ENCODE results near the gene FAM117A. TPM values are rescaled to one million over a fixed set of nuclear protein-coding genes. Genes with fewer than 3 reads are reported as not detected.

Gene FAM117A
- polyA plus RNA-seq, 3 donors from 2014 or later = 35.3 to 68.0 (median 35.9) TPM

- peak; percentile 30 to 43 (median 41) for DNase-seq
- Mint-ChIP-seq H3K27ac (no peak overlapping the region), H3K36me3 (no peaks in the 10 kb centered on the region), H3K4me1 (peaks cover 5 to 11% of the 10 kb centered on the region in 2 donors), H3K4me3 (no peak overlapping the region), H3K27me3 (ENCODE audit: low read depth in 3 of 3) (peaks cover 0 to 3% (median 2%) of the 10 kb centered on the region in 3 donors), H3K9me3 (no peaks in the 10 kb centered on the region)
Measured at GRCh38 chr17:49779739-49780231, 15.9 kb upstream of the FAM117A start.

- H3K27ac Mint-ChIP-seq = no peak overlapping the region
- no peaks in the 10 kb centered on the region for H3K36me3 Mint-ChIP-seq
- H3K27me3 Mint-ChIP-seq (ENCODE audit: low read depth in 3 of 3) = peaks cover 0 to 3% (median 2%) of the 10 kb centered on the region in 3 donors
Measured at GRCh38 chr17:49779156-49779738, 15.3 kb upstream of the FAM117A start.

GRCh38 chr17:49777563-49777962 lies 13.6 kb upstream of the FAM117A start:
- no peak for DNase-seq
- no peak overlapping the region for H3K4me3 Mint-ChIP-seq
- H3K27me3 Mint-ChIP-seq (ENCODE audit: low read depth in 3 of 3) = peaks cover 0 to 5% (median 2%) of the 10 kb centered on the region in 3 donors
- H3K9me3 Mint-ChIP-seq = no peaks in the 10 kb centered on the region
- H3K36me3 Mint-ChIP-seq = no peaks in the 10 kb centered on the region
- peaks cover 5 to 11% of the 10 kb centered on the region in 2 donors for H3K4me1 Mint-ChIP-seq
- no peak overlapping the region for H3K27ac Mint-ChIP-seq

More at GRCh38 chr17:49779156-49779738, 15.3 kb upstream of the FAM117A start:
- no peak for DNase-seq
- no peak overlapping the region for H3K4me3 Mint-ChIP-seq
- no peaks in the 10 kb centered on the region for H3K9me3 Mint-ChIP-seq
- peaks cover 5 to 11% of the 10 kb centered on the region in 2 donors for H3K4me1 Mint-ChIP-seq

- H3K27ac Mint-ChIP-seq = no peak overlapping the region
Measured at GRCh38 chr17:49776551-49777300, 12.8 kb upstream of the FAM117A start.

GRCh38 chr17:49775546-49776260 lies 11.8 kb upstream of the FAM117A start:
- no peak for DNase-seq
- Mint-ChIP-seq H3K4me1 (peaks cover 5 to 11% of the 10 kb centered on the region in 2 donors), H3K27me3 (ENCODE audit: low read depth in 3 of 3) (peaks cover 0 to 5% (median 0%) of the 10 kb centered on the region in 3 donors), H3K9me3 (no peaks in the 10 kb centered on the region), H3K36me3 (no peaks in the 10 kb centered on the region), H3K4me3 (no peak overlapping the region), H3K27ac (peak overlapping the region in 1 of 6 donors; percentile 30)

More at GRCh38 chr17:49776551-49777300, 12.8 kb upstream of the FAM117A start:
- no peak overlapping the region for H3K4me3 Mint-ChIP-seq
- peaks cover 5 to 11% of the 10 kb centered on the region in 2 donors for H3K4me1 Mint-ChIP-seq
- no peaks in the 10 kb centered on the region for H3K36me3 Mint-ChIP-seq
- no peak for DNase-seq
- H3K9me3 Mint-ChIP-seq = no peaks in the 10 kb centered on the region
- H3K27me3 Mint-ChIP-seq (ENCODE audit: low read depth in 3 of 3) = peaks cover 0 to 5% (median 0%) of the 10 kb centered on the region in 3 donors

GRCh38 chr17:49766918-49767530 lies 3.1 kb upstream of the FAM117A start:
- Mint-ChIP-seq H3K4me1 (peaks cover 19 to 33% of the 10 kb centered on the region in 2 donors), H3K36me3 (no peaks in the 10 kb centered on the region), H3K4me3 (no peak overlapping the region), H3K27me3 (ENCODE audit: low read depth in 3 of 3) (peaks cover 10 to 14% (median 13%) of the 10 kb centered on the region in 3 donors), H3K9me3 (no peaks in the 10 kb centered on the region), H3K27ac (peak overlapping the region in 1 of 6 donors; percentile 40)
- no peak for DNase-seq

- H3K36me3 Mint-ChIP-seq = no peaks in the 10 kb centered on the region
Measured at GRCh38 chr17:49764559-49765180, 739 bp upstream of the FAM117A start.

GRCh38 chr17:49762151-49762941 lies 1.6 kb downstream of the FAM117A start:
- Mint-ChIP-seq H3K27ac (peak overlapping the region; percentile 78 to 99 (median 92)), H3K36me3 (peaks cover 0 to 4% (median 4%) of the 10 kb centered on the region in 3 donors)

More at GRCh38 chr17:49764559-49765180, 739 bp upstream of the FAM117A start:
- H3K27me3 Mint-ChIP-seq (ENCODE audit: low read depth in 3 of 3) = peaks cover 13 to 17% (median 13%) of the 10 kb centered on the region in 3 donors
- peak overlapping the region; percentile 83 to 99 (median 84) for H3K4me3 Mint-ChIP-seq
- H3K9me3 Mint-ChIP-seq = no peaks in the 10 kb centered on the region
- H3K4me1 Mint-ChIP-seq = peaks cover 43 to 56% of the 10 kb centered on the region in 2 donors
- DNase-seq = no peak
- peak overlapping the region; percentile 78 to 89 (median 86) for H3K27ac Mint-ChIP-seq

GRCh38 chr17:49760932-49761558 lies 2.9 kb downstream of the FAM117A start:
- Mint-ChIP-seq H3K4me1 (peaks cover 75 to 88% of the 10 kb centered on the region in 2 donors), H3K27me3 (ENCODE audit: low read depth in 3 of 3) (peaks cover 11 to 17% (median 13%) of the 10 kb centered on the region in 3 donors), H3K27ac (peak overlapping the region; percentile 78 to 99 (median 91)), H3K9me3 (no peaks in the 10 kb centered on the region), H3K36me3 (peaks cover 0 to 7% (median 5%) of the 10 kb centered on the region in 3 donors), H3K4me3 (peak overlapping the region; percentile 94 to 100 (median 95))
- peak in 1 of 3 donors; percentile 31 for DNase-seq

More at GRCh38 chr17:49762151-49762941, 1.6 kb downstream of the FAM117A start:
- Mint-ChIP-seq H3K27me3 (ENCODE audit: low read depth in 3 of 3) (peaks cover 11 to 17% (median 13%) of the 10 kb centered on the region in 3 donors), H3K4me3 (peak overlapping the region; percentile 94 to 100 (median 95)), H3K4me1 (peaks cover 62 to 76% of the 10 kb centered on the region in 2 donors), H3K9me3 (no peaks in the 10 kb centered on the region)
- DNase-seq = no peak

- H3K27ac Mint-ChIP-seq = peak overlapping the region; percentile 78 to 99 (median 91)
- peak overlapping the region; percentile 94 to 100 (median 95) for H3K4me3 Mint-ChIP-seq
- H3K27me3 Mint-ChIP-seq (ENCODE audit: low read depth in 3 of 3) = peaks cover 13 to 17% (median 13%) of the 10 kb centered on the region in 3 donors
- DNase-seq = no peak
- H3K4me1 Mint-ChIP-seq = peaks cover 83 to 88% of the 10 kb centered on the region in 2 donors
- peaks cover 0 to 10% (median 5%) of the 10 kb centered on the region in 3 donors for H3K36me3 Mint-ChIP-seq
- no peaks in the 10 kb centered on the region for H3K9me3 Mint-ChIP-seq
Measured at GRCh38 chr17:49760296-49760695, 3.6 kb downstream of the FAM117A start.

GRCh38 chr17:49759203-49759602 lies 4.7 kb downstream of the FAM117A start:
- peaks cover 0 to 10% (median 5%) of the 10 kb centered on the region in 3 donors for H3K36me3 Mint-ChIP-seq
- peak; percentile 43 to 50 (median 48) for DNase-seq
- H3K27ac Mint-ChIP-seq = peak overlapping the region; percentile 78 to 99 (median 91)
- H3K4me1 Mint-ChIP-seq = peaks cover 87% of the 10 kb centered on the region in 2 donors
- peaks cover 12 to 16% (median 15%) of the 10 kb centered on the region in 3 donors for H3K27me3 Mint-ChIP-seq (ENCODE audit: low read depth in 3 of 3)
- H3K9me3 Mint-ChIP-seq = no peaks in the 10 kb centered on the region
- peak overlapping the region; percentile 94 to 100 (median 95) for H3K4me3 Mint-ChIP-seq

All from immature natural killer cell (primary cell).